Stimulated activated CD4-positive, alpha-beta T cell treated with anti-CD3 and anti-CD28 coated beads, Interleukin-4, amount 100 ng/mL, for 1 hour (primary cell): ENCODE measurements around the gene OXCT2.
A peak's percentile ranks its signal among the peaks of the same experiment; 100 is the strongest.
"Not testable (repeated sequence)": the region's sequence is repeated elsewhere in the genome, so short reads cannot be mapped to it uniquely, and the experiment has no call there.

Source experiments
- DNase-seq: peaks from one replicate; pipeline ENCODE4 v3.0.0-alpha.2; 2020

The OXCT2 gene

DNA sequence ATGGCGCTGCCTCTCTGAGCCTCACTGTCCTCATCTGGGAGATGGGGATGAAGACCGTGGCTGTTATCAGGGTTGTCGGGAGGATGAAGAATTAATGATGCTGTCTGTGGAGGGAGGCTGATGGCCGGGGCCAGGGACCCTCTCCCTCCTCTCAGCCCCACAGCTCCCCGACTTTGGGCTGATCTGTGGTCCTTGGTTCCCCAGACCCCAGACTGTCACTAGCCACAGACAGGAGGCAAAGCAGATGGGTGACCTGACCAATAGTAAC is 15.9 kb upstream of the OXCT2 start:
- not testable (repeated sequence) for DNase-seq

DNA sequence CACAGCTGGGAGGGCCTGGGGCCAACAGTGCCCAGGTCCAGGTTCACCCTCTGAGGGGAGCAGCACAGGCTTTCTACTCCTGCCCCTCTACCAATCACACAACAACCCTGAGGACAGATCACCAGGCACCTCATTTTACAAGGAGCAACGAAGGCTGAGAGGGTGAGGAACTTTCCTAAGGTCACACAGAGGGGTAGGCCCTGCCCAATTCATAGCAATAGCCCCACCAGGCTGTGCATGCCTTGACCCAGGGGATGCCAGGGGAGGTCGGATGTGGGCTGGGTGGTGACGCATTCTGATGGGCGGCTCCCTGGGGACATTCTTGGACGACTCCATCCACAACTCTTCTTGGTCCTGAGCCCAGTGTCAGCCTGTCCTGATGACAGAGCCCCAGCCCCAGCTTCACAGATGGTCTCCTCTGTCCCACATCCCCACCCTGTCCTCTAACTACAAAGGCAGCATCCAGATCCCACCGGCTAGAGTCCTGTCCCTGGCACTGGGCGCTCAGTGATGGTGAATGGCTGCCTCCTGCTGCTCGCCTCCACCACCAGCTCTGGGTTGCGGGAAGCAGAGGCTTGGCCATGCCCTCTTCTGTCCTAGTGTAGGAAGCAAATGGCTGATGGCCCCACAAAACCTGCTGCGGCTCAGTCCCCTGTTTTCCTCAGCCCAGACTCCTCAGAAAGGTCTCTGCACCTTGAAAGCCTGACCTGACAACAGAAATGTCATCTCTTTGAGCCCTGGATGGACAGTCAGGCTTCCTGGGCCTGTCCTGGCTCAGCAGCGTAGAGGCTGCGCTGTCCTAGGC is 15.4 kb upstream of the OXCT2 start:
- not testable (repeated sequence) for DNase-seq

DNA sequence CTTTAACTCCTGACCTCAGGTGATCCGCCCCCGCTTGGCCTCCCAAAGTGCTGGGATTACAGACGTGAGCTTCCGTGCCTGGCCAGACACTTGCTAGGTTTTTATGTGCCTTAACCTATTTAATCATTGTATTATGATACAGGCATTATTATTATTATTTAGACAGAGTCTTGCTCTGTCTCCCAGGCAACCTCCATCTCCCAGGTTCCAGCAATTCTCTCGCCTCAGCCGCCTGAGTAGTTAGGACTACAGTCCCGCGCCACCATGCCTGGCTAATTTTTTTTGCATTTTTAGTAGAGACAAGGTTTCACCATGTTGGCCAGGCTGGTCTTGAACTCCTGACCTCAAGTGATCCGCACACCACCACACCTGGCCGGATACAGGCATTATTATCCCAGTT is 11.5 kb upstream of the OXCT2 start:
- DNase-seq, result not testable (repeated sequence)

DNA sequence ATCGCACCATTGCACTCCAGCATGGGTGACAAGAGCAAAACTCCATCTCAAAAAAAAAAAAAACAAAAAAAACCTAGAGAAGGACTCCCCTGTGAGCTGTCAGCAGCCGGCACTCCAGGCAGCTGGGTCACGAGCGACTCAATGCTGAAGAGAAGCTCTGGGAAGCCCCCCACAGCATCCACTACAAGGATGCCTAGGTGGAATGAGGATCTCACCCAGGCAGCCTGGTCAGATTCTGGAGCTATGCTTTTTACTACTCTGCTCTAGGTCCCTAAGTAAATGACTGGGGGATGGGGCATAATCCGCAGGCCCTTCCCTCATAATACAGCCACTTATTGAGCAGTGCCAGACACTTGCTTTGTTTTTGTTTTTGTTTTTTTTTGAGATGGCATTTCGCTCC is 11.0 kb upstream of the OXCT2 start:
- no peak for DNase-seq

DNA sequence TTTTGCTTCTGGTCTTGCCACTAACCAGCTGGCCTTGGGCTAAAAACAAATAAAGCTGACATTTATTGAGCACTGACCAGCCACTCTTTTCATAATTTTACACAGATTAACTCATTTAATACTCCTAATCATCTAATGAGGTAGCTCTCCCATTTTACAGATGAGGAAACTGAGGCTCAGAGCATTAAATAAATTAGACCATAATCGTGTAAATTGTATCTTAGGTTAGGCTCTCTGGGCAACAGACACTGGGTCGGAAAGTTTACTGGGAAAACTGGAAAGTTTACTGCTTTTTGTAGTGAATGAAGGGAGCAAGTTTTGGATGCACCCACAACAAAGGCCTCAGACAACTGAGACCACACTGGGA is 10.2 kb upstream of the OXCT2 start:
- DNase-seq, result no peak

DNA sequence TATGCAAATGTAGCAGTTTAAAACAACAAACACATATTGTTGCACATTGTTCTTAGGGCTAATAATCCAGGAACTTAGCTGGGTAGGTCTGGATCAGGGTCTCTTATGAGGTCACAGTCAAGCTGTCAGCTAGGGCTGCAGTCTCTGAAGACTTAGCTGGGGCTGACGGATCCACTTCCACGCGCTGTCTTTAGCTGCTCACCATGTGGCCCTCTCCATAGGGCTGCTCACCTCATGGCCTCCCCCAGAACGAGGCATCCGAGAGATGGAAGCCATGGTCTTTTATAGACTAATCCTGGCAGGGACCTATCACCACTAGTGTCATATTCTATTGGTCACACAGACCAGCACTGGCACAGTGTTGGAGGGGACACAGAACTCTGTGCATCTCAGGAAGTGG is 8.7 kb upstream of the OXCT2 start:
- no peak for DNase-seq

DNA sequence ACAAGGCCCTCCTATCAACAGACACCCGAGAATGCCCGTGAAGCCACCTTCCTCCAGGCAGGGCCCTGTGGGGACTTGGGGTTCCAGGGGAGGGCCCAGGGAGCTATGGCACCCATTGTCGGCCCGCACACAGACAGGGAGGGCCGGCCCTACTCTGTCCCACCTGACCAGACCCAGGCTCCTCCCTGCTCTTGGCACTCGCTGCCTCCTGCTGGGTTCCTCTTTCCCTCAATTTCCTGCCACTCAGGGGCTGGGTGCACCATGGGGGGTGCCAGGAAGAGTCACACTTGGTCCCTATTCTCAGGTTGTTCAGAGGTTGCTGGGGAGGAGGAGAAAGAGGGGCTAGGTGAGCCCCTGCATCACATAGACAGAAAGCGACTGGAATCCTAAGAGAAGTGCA is 8.0 kb upstream of the OXCT2 start:
- no peak for DNase-seq

DNA sequence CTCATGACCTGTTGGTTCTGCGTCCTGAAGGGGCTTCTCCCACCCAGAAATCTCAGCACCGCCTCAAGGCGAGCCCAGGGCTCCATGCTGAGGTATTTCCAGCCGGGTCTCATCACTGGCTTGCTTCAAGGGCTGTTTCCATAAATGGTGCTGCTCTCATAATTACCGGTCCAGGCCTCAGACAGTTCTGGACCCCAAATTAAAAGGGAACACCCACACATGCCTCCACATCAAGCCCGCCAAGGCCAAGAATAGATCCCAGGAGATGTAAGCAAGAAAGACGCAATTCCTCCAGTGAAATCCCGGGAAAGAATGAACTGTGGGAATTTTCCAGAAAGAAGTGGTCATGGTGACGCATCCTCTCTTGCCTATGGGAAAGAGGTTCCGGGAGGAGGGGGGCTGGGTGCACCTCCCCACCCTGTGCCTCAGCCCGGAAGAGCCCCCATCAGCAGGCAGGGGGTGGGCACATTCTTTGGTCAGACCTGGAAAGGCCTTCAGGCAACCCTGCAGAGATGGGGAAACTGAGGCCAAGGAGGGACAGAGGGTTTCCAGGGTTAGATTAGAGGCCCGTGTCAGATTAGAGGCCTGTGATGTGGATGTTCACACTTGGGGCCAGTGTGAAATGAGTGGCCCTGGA is 7.4 kb upstream of the OXCT2 start:
- not testable (repeated sequence) for DNase-seq

DNA sequence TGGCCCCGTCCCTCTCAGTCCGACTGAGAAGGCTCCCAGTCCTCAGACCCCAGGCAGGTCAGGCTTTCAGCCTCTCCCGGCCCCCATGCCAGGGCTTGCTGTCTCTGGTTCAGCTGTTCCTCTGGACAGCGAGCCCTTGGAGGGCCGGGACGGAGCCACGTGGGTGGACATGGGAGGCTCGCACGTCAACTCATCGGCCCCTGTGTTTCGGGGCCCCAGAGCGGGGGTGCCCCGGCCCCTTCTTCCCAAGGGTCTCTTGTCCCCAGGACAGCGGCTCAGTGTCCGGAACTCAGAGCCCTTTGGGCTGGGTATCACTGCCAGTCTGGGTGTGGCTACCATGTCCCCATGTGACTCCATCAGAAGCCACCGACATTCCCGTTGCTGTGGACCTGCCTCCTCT is 6.7 kb upstream of the OXCT2 start:
- DNase-seq, result not testable (repeated sequence)

DNA sequence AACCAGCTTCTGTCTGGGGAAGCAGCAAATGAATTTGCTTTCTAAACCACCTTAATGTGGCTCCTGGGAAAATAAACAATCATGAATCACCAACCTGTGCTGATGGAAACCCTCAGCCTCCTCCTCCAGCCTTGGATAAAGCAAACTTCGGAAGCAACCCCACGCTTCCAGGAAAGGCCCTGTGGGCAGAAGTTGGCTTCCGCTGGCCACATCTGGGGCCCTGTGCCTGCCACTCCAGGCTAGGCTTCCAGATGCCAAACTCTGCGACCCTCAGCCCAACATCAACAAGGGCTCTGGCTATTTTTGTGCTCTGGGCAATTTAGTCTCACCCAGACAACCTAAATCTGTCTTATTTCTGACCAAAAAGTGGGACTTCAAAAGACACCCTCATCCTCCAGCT is 6.2 kb upstream of the OXCT2 start:
- no peak for DNase-seq

DNA sequence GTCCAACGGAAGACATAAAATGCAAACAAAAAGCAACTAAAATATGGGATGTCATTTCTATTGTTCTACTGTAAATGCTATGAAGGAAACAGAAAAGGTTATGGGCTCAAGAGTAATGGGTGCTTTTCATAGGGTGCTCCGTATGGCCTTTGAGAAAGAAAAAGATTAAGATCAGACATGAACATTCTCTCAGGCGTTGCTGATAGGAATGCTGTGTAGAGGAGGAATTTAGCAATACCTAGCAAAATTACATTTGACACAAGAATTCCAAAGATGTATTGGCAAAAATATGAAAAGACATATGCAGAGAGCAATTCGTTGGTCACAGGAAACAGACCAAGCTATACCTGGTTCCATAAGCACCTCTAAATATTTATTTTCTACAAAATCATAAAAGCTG is 5.7 kb upstream of the OXCT2 start:
- no peak for DNase-seq

DNA sequence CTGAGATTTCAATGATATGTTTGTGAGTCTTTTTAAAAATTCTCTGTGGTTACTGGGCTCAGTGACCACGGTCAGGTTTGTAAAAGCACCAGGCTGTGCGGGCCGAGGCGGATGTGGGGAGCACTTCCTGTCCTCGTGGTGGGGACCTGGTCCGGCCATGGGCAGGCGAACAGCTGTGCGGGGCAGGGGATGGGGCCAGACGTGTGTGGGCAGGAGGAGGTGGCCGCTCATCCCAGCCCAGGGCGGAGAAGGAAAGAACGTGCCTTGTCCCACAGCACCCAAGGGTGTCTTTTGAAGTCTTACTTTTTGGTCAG is 5.2 kb upstream of the OXCT2 start:
- DNase-seq, result no peak

DNA sequence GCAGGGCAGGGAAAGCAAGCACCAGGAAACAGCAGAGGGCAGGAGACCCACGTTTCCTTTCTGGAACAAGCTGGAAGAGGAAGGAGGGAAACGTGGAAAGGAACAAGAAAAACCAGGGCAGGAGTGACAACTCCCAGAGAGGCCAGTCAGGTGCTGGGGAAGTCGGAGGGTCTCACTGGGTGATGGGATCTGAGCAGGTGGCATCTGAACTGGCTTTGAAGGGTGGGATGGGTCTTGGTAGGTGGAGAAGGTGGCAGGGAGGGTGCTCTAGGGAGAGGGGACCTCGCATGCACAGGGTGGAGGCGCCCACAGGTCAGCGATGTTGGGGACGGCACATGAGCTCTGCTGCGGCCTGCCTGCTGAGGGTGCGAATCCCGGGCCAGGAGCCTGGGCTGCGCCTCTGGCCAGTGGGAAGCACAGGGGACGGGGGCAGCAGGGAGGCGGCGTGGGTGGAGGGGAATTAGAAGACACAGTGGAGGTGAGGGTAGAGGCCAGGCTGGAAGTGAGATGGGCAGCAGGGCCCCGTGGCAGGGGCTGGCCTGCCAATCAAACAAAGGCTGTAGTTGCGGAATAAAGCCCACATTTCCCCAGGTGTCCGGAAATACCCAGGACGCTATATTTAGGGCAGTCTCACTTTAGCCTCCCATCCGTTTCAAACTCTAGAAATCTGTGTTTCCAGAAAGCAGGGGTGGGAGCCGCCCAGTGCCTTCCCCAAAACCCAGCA is 4.7 kb upstream of the OXCT2 start:
- not testable (repeated sequence) for DNase-seq

DNA sequence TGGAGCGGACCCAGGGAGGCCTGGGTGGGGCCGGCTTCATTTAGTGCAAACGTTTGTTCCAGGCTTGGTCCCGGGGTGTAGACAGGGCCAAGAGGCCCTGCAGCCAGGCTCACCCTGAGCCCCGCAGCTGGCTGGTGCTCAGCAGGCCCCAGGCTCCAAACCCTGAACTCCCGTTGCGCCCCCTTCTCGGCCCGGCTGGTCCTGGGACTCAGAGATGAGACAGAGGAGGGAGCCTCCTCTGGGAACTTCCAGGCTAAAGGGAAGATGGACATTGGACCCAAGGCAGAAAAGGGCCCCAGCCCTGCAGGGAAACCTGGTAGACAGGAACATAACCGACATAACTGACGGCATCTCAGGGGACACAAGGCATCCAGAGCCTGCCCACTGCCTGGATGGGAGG is 4.0 kb upstream of the OXCT2 start:
- not testable (repeated sequence) for DNase-seq

DNA sequence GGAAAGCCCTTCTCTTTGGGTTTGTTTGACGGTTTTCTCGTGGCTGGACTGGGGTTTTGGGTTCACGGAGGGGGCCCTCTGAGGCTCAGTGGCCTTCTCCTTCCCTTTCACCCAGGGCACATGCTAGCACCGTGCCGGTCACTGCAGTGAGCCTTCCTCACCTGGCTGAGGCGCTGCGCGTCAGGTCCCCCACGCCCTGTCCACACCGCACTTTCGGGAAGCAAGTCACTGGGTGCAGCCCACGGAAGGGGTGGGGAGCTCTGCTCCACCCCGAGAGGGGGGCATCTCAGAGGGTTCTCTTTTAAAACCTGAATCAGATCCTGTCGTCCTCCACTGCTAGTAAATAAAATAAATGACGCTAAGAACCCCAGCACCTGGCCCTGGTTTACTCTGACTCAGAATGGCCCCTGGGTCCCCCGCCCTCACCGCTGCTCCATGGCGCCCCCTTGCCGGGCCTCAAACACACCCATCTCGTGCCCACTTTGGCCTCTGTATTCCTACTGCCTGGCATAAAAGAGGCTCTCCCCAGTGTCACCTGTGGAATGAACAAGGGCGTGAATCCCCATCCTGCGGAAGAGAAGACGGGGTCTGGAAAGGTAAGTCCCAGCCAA is 2.3 kb upstream of the OXCT2 start:
- not testable (repeated sequence) for DNase-seq

DNA sequence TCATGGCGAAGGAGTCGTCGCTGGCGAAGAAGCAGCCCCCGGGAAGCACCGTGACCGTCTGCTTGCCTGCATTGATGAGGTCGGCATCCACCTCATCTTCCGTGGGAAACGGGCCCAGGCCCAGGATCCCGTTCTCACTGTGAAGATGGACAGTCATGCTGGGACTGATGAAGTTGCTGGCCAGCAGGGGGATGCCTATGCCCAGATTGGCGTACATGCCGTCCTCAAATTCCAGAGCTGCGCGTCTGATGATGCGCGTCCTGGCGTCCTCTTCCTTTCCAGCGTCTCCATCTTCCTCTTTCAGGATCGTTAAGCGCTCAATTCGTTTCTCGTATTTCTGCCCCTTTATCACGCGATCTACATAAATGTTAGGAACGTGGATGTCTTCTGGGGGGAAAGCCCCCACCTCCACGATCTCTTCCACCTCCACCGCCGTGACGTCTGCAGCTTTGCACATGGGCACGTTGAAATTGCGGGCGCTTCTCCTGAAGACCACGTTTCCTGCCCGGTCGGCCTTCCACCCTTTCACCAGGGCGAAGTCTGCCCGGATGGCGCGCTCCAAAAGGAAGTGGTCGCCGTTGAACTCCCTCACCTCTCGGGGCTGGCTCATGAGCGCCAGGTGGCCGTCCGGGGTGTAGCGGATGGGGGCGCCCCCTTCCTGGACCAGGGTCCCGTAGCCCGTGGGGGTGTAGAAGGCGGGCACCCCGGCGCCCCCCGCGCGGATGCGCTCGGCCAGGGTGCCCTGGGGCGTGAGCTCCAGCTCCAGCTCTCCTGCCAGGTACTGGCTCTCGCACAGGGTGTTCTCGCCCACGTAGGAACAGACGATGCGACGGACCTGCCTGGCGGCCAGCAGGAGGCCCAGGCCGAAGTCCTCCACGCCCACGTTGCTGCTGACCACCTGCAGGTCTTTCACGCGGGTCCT is 787 bp downstream of the OXCT2 start:
- DNase-seq, result peak; percentile 47

DNA sequence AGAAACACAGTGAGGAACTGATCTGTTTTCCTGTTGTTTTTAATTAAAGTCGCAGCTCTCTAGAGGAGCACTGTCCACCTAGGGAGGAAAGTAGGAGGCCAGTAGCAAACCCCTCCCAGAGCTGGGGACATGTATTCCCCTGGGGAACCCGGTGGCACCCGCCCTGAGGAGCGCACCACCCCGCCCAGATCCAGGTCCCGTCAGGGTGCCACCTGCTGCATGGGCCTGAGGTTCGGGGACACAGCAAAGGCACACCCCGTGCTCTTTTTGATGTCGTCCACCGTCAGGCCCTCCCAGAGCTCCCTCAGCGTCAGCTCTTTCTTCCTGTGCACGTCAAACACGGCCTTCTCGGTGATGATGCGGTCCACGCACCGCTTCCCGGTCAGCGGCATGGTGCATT is 1.6 kb downstream of the OXCT2 start:
- DNase-seq, result not testable (repeated sequence)

DNA sequence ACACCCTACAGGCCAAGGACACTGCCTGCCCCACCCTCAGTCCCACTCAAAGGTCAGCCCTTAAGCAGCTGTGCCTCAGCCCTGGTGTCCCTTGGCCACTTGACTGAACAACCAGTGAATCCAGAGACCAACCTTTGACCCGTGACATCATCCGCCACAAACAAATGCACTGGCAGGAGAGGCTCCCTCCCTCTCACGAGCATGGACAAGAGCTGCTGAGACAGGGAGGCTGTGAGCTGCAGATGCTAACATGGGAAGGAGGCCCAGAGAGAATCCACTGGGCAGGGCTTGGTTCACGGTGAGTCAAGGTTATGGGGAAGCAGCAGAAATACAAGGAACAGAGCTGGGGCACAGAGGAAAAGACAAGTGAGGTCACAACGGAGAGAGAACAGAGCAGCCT is 4.7 kb downstream of the OXCT2 start:
- DNase-seq, result not testable (repeated sequence)

DNA sequence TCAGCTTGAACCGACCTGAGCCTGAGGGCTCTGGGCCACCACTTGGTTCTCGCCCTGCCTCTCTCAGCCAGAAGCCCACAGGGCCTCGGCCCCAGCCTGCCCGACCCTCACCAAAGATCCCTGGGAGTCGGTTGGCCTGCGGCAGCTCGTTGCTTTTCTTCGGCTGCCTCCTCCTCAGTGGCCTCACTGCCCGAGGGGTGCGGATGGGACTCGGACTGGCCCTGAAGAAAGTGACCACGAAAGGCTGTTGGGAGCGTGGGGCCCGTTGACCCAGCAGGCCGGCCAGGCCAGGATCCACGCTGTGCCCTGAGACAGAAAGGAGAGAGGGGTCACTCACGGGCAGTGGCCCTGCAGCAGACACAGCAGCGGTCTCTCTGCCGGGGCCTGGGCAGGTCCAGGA is 6.6 kb downstream of the OXCT2 start:
- not testable (repeated sequence) for DNase-seq

DNA sequence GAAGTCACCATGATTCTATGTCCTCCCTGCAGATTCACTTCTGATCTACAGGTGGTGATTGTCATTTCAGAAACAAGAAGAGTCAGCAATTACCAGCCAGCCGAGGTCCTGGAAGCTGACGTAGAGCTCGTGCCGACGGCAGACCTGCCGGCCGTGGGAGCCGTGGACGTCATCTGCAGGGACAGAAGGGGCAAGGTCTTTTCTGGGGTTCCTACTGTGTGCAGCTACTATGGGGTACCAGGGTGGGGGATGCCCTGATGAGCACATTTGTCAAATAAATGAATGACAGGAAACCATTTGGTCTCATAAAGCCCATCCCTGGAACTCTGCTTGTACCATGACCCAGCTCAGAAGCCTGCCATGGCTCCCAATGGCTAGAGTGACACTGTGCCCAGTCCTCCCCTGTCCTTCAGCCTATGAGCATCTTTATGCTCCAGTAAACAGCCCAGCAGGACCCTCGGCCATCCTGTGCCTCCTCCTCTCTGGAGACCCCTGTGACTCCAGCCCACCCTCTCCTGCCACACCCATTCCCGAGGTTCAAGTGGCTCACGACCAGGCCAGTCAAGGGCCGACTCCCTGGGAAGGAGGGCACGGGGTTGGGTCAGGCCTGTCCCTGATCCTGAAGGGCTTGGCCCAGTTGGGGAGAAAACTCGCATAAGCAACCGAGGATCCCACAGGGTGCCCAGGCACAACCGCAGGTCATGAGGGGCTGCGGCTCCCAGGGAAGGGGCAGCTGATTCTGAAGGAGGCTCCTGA is 7.4 kb downstream of the OXCT2 start:
- not testable (repeated sequence) for DNase-seq

DNA sequence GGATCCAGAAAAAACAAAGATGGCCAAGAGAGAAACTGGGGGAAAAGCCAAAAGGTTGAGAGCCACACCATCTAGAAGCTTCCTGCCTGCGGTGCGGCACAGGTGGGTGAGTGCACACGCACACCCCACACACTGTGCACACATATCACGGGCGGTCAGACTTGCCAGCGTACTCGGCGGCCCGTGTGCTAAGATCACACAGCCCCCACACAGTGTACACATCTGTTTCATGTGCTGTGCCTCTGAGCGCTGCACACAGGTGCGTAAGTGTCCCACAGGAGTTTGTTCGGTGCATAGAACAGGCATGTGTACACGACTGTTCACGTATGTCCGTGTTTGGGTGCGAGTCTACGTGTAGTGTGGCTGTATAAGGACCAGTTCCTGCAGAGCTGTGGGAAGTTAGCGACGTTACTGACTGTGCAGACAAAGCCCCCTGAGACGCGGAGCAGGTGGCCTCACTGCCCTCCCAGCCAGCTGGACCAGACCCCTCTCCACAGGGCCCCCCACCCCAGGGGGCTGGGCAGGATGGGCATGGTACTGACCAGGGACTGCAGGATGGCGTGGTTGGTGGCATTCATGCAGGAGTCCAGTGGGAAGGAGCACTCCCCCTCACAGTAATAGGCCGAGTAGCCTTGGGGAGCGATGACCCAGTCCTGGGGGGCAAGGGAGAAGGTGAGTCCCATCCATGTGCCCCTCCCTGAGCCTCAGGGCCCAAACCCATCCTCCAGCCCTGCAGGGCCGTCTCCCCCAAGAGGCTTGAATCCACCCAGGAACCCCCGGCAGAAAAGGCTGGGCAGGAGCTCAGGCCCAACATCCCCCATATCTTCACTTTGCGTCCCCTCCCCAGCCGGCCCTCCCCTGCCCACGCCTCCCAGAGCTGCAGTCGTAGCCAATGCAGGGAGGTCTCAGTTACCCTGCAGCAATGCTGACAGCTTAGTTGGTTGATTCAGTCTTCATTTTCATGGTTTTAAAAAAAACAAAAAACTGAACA is 8.3 kb downstream of the OXCT2 start:
- DNase-seq, result no peak
